Fibroblast of pulmonary artery (primary cell): ENCODE results near the gene CACNA2D4.

Experiments used
- DNase-seq: peaks from one replicate; pipeline ENCODE4 v3.0.0-alpha.2; 2010; ENCODE audit warnings: low read depth
- H3K4me3 ChIP-seq: replicated peaks from 2 replicates; pipeline ENCODE4 v1.5.1; 2011; ENCODE audit warnings: low read depth, mild to moderate bottlenecking, control low read depth, low read length, moderate library complexity
- TF ChIP-seq, protein P1 (sequence below): IDR thresholded peaks from 2 replicates; pipeline ENCODE4 v1.5.1; 2011; ENCODE audit warnings: mild to moderate bottlenecking, control low read depth, low read length, inconsistent platforms; ENCODE audit errors: missing control alignments

CACNA2D4 gene

DNA sequence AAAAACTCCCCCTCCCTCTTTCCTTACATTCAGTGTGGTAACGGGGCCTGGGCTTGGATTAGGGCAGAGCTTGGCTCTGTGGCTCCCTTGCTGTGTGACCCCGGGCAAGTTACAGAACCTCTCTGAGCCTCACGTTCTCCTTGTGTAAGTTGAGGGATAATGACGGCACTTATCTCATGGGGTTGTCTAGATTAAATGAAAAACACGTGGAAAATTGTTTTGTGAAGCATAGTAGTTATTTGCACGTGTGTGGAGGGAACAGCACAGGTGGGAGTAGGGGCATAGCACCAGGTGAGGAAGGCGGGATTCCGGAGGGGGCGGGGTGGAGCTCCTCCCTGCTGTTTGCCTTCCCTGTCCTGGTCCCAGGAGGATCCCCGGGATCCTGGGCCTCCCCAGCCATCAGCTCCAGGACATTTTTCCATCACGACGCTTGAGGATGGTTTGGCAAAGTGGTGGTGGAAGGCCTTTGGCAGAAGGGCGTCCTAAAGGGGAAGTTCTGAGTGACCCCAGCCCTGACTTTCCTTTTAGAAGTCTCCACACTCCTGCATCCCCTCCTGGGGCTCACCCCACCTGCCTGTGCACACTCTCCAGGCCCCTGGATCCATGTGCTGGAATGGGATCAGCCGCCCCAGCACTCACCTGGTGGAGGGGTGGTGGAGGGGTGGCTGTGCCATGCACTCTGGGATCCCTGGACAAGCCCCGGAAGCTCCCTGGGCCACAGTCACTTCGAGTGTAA lies 75.4 kb downstream of the CACNA2D4 start:
- TF ChIP-seq, protein P1, sequence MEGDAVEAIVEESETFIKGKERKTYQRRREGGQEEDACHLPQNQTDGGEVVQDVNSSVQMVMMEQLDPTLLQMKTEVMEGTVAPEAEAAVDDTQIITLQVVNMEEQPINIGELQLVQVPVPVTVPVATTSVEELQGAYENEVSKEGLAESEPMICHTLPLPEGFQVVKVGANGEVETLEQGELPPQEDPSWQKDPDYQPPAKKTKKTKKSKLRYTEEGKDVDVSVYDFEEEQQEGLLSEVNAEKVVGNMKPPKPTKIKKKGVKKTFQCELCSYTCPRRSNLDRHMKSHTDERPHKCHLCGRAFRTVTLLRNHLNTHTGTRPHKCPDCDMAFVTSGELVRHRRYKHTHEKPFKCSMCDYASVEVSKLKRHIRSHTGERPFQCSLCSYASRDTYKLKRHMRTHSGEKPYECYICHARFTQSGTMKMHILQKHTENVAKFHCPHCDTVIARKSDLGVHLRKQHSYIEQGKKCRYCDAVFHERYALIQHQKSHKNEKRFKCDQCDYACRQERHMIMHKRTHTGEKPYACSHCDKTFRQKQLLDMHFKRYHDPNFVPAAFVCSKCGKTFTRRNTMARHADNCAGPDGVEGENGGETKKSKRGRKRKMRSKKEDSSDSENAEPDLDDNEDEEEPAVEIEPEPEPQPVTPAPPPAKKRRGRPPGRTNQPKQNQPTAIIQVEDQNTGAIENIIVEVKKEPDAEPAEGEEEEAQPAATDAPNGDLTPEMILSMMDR = no peak
- H3K4me3 ChIP-seq = no peak overlapping the region
- DNase-seq = no peak

GRCh38 chr12:1842183-1842904 lies 76.1 kb downstream of the CACNA2D4 start:
- no peak for DNase-seq
- H3K4me3 ChIP-seq = no peak overlapping the region
- TF ChIP-seq, protein P1 = no peak

DNA sequence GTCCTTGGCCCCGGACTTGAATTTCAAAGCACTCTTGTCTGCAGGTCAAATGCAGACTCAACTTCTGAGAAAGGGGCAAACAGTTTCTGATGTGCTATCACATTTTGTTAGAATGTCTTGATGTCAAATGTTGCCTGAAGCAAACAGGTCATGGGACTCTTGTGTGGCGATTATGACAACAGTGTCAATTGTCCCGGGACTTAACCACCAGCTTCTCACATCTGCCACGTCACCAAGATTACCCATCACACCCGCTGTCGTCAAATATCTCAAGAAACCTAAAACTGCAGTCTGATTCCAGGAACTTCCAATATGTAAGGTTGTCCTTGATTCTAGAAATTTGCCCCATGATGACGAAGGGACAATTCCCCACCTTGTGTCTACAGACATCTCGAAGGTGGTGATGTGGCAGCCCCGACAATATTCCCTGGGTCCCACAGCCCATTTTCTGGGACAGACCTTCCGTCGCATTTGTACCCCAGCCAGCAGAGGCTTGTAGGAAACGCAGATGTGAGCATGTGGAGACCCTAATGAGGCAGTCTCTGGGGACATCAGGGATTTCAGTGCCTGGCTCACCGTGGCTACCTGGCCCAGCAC lies 76.8 kb downstream of the CACNA2D4 start:
- no peak overlapping the region for H3K4me3 ChIP-seq
- TF ChIP-seq, protein P1 = no peak
- no peak for DNase-seq

DNA sequence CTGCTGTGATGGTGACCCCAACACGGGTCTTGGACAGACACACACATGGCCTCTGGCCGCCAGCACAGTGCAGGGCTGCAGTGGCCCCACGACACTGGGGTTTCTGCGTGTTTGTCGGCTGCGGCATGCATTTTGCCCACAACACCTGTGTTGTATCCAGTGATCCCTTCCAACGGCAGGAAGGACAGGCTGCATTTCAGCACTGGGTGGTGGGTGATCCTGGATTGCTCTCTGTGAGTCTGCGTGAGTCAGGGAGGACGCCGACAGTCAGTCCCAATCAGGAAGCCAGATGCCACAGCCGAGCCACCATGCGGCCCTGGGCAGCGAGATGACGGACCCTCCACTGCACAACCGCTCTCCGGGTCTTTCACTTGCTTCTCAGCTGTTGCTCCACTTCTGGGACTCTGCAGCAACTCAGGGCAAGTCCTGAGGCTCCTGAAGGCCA lies 77.4 kb downstream of the CACNA2D4 start:
- DNase-seq = no peak
- TF ChIP-seq, protein P1 = no peak
- no peak overlapping the region for H3K4me3 ChIP-seq

GRCh38 chr12:1839956-1840951 lies 78.2 kb downstream of the CACNA2D4 start:
- TF ChIP-seq, protein P1 = no peak
- no peak for DNase-seq
- no peak overlapping the region for H3K4me3 ChIP-seq

DNA sequence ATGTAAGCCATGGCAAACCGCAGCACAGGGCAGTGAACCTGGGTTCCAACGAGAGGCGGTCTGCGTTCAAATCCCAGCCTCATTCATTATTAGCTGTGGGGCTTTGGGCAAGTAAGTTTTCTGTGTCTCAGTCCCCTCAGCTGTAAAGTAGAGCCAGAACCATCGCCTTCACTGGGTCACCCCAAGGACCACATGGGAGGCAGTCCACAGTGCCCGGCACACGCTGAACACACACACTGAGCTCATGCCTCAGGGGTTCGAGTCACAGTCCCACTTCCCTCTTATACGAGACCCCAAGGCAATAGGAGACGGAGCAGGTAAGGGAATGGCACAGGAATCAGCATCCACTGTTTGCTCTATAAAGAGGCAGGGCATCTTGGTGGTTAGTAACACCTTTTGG lies 79.0 kb downstream of the CACNA2D4 start:
- TF ChIP-seq, protein P1 = no peak
- no peak for DNase-seq
- no peak overlapping the region for H3K4me3 ChIP-seq
